Superior temporal gyrus (tissue), 1 donor: ENCODE data around the gene ZNF549.

Source experiments
- DNase-seq: peaks from one replicate; pipeline ENCODE4 v3.0.0-alpha.2; 2016; ENCODE audit errors: extremely low spot score

ZNF549 gene

GRCh38 chr19:57566396-57567265 is 39.5 kb downstream of the ZNF549 start:
- DNase-seq = no peak

GRCh38 chr19:57570707-57571106 is 43.6 kb downstream of the ZNF549 start:
- DNase-seq = no peak

- DNase-seq = no peak
Observed at GRCh38 chr19:57572415-57572947, 45.3 kb downstream of the ZNF549 start.

- DNase-seq = no peak
Observed at GRCh38 chr19:57576661-57577060, 49.5 kb downstream of the ZNF549 start.

- peak; percentile 100 for DNase-seq
Observed at GRCh38 chr19:57578487-57579205, 51.5 kb downstream of the ZNF549 start, which contains the start of gene ZNF416. TSS of gene ZNF416 (minus strand) at chr19:57578911. CDS start at chr19:57578704, 207 bp downstream.

GRCh38 chr19:57583104-57583520 is 56.0 kb downstream of the ZNF549 start:
- no peak for DNase-seq

- peak; percentile 98 for DNase-seq
Observed at GRCh38 chr19:57583521-57584416, 56.6 kb downstream of the ZNF549 start, which contains the start of gene ZIK1. TSS of gene ZIK1 (plus strand) at chr19:57584145. CDS start at chr19:57584357, 212 bp downstream.

- DNase-seq = no peak
Observed at GRCh38 chr19:57587529-57587928, 60.4 kb downstream of the ZNF549 start.

- no peak for DNase-seq
Observed at GRCh38 chr19:57599377-57599760, 72.2 kb downstream of the ZNF549 start.

- peak; percentile 97 for DNase-seq
Observed at GRCh38 chr19:57599761-57600383, 72.7 kb downstream of the ZNF549 start, which contains the start of gene ZNF530. TSS of gene ZNF530 (plus strand) at chr19:57599885. CDS start at chr19:57604346, 4,461 bp downstream.

- no peak for DNase-seq
Observed at GRCh38 chr19:57606931-57607330, 79.8 kb downstream of the ZNF549 start.
